ENCODE results near the gene ABCB8. TPM values are rescaled to one million over a fixed set of nuclear protein-coding genes. Genes with fewer than 3 reads are reported as not detected.

The ABCB8 gene
- total RNA-seq, 4 donors from 2014 or later: 13.2 to 33.0 (median 18.8) TPM

DNA sequence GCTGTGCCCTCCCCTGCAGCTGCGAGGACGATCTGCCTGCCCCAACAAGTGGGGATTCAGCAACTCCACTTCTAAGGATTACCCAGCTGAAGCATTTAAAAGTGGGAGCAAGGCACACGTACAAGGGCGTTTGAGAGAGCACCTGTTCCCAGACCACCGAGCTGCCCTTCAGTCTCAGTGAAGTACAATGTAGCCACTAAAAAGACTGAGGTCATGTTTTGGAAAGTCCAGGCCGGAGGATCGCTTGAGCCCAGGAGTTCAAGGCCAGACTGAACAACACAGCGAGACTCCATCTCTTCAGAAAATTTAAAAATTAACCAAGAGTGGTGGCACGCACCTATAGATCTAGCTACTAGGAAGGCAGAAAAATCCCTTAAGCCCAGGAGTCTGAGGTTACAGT, 22.7 kb upstream of the ABCB8 start:
- ATAC-seq: no peak
- Histone ChIP-seq H3K4me3 (no peak overlapping the region), H3K27ac (no peak overlapping the region), H3K4me1 (peaks cover 0 to 37% (median 0%) of the 10 kb centered on the region in 3 donors), H3K36me3 (no peaks in the 10 kb centered on the region), H3K9me3 (no peaks in the 10 kb centered on the region), H3K27me3 (peaks cover 31% of the 10 kb centered on the region)
- no peak for TF ChIP-seq EP300 (IDR thresholded peaks at IDR 0.05)
- 78% methylated on average over 7 of the region's 9 CpGs; no CpG with 5 or more reads in 1 of the 2 donors for WGBS, 2 donors (ENCODE audit: low coverage in 1 of 2)

DNA sequence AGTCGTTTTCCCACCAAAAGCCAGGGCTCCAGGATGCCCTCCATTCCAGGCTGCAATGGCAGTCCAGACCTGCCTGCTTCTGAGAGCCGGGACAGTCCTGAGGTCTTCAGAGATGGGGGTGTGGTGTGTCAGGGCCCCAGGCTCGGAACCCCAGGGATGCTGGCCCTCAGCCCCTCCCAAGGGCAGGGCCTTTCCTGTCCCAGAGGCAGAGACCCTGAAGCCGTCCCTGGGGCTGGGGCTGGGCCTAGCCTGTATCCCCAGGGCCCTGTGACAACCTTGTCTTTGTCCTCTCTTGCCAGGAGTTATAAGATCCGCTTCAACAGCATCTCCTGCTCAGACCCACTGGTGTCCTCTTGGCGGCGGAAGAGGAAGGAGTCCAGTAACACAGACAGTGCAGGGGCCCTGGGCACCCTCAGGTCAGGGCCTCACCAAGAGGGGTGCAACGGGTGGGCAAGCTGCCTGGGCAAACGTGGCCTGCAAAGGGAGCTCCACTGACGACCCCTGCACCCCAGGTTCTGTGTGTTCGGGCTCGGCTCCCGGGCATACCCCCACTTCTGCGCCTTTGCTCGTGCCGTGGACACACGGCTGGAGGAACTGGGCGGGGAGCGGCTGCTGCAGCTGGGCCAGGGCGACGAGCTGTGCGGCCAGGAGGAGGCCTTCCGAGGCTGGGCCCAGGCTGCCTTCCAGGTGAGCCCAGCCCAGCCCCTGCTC, 21.5 kb upstream of the ABCB8 start:
- no peak for TF ChIP-seq EP300 (IDR thresholded peaks at IDR 0.05)
- TF ChIP-seq POLR2A (IDR thresholded peaks at IDR 0.05): no peak
- TF ChIP-seq, protein P1, sequence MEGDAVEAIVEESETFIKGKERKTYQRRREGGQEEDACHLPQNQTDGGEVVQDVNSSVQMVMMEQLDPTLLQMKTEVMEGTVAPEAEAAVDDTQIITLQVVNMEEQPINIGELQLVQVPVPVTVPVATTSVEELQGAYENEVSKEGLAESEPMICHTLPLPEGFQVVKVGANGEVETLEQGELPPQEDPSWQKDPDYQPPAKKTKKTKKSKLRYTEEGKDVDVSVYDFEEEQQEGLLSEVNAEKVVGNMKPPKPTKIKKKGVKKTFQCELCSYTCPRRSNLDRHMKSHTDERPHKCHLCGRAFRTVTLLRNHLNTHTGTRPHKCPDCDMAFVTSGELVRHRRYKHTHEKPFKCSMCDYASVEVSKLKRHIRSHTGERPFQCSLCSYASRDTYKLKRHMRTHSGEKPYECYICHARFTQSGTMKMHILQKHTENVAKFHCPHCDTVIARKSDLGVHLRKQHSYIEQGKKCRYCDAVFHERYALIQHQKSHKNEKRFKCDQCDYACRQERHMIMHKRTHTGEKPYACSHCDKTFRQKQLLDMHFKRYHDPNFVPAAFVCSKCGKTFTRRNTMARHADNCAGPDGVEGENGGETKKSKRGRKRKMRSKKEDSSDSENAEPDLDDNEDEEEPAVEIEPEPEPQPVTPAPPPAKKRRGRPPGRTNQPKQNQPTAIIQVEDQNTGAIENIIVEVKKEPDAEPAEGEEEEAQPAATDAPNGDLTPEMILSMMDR (IDR thresholded peaks at IDR 0.05): no peak
- no peak for TF ChIP-seq POLR2AphosphoS5 (IDR thresholded peaks at IDR 0.05)
- H3K36me3 ChIP-seq: no peaks in the 10 kb centered on the region
- 71% methylated on average over 1 of the region's 23 CpGs; no CpG with 5 or more reads in 1 of the 2 donors for WGBS, 2 donors (ENCODE audit: low coverage in 1 of 2)
- peak overlapping the region in 1 of 4 donors; percentile 26 for H3K27ac ChIP-seq
- H3K9me3 ChIP-seq: no peaks in the 10 kb centered on the region
- peaks cover 0 to 38% (median 0%) of the 10 kb centered on the region in 3 donors for H3K4me1 ChIP-seq
- no peak for ATAC-seq
- H3K4me3 ChIP-seq: no peak overlapping the region
- peaks cover 41% of the 10 kb centered on the region for H3K27me3 ChIP-seq

DNA sequence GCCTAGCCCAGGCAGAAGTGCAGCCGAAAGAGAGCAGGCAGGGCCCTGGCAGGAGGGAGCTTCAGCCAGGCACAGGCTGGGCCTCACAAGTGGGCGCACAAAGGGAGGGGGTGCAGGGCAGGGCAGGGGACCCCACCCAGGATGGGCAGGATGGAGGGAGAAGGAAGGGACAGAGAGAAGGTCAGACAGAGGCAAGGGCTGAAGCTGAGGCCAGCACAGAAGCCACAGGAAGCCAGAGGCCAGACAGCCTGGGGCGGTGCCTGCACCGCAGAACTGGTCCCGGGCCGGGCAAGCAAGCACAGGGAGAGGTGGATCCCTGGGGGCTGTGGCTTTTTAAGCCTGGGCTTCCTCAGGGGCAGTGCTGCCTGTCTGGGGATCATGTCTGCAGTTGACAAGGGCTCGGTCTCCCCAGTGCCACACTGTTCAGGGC, 20.8 kb upstream of the ABCB8 start:
- no peak for TF ChIP-seq POLR2AphosphoS5 (IDR thresholded peaks at IDR 0.05)
- TF ChIP-seq POLR2A (IDR thresholded peaks at IDR 0.05): no peak
- Histone ChIP-seq H3K27ac (peak overlapping the region in 1 of 4 donors; percentile 26), H3K27me3 (peaks cover 46% of the 10 kb centered on the region), H3K4me1 (peaks cover 0 to 38% (median 0%) of the 10 kb centered on the region in 3 donors), H3K4me3 (no peak overlapping the region), H3K36me3 (no peaks in the 10 kb centered on the region), H3K9me3 (no peaks in the 10 kb centered on the region)
- ATAC-seq: peak; percentile 34
- WGBS, 2 donors (ENCODE audit: low coverage in 1 of 2): 56 to 59% methylated on average over 5 to 6 of the region's 7 CpGs

DNA sequence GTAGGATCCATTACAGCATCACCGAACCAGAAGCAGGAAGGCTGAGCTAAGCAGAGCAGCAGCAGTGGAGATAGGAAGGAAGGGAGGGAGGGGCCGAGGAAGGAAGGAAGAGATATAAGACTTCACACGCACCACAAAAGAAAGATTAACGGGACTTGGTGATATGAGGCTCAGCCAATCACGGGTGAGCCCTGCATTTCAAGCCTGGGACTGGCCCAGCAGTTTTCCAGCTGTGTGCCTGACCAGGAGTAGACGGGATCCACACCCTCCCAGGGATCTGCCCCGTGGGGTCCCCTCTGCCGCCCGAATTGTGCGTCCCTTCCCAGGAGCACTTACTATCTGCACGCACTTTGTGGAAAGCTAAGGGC, 20.1 kb upstream of the ABCB8 start:
- ATAC-seq: no peak
- H3K27ac ChIP-seq: peak overlapping the region in 1 of 4 donors; percentile 18
- no peak for TF ChIP-seq POLR2AphosphoS5 (IDR thresholded peaks at IDR 0.05)
- TF ChIP-seq EP300 (IDR thresholded peaks at IDR 0.05): no peak
- no peak for TF ChIP-seq POLR2A (IDR thresholded peaks at IDR 0.05)
- TF ChIP-seq, protein P1 (IDR thresholded peaks at IDR 0.05): no peak
- peaks cover 52% of the 10 kb centered on the region for H3K27me3 ChIP-seq
- WGBS, 2 donors (ENCODE audit: low coverage in 1 of 2): 40 to 52% methylated on average over 5 to 9 of the region's 11 CpGs
- H3K4me3 ChIP-seq: peak overlapping the region in 1 of 2 donors; percentile 14
- no peaks in the 10 kb centered on the region for H3K36me3 ChIP-seq
- no peaks in the 10 kb centered on the region for H3K9me3 ChIP-seq
- peaks cover 0 to 43% (median 4%) of the 10 kb centered on the region in 3 donors for H3K4me1 ChIP-seq

DNA sequence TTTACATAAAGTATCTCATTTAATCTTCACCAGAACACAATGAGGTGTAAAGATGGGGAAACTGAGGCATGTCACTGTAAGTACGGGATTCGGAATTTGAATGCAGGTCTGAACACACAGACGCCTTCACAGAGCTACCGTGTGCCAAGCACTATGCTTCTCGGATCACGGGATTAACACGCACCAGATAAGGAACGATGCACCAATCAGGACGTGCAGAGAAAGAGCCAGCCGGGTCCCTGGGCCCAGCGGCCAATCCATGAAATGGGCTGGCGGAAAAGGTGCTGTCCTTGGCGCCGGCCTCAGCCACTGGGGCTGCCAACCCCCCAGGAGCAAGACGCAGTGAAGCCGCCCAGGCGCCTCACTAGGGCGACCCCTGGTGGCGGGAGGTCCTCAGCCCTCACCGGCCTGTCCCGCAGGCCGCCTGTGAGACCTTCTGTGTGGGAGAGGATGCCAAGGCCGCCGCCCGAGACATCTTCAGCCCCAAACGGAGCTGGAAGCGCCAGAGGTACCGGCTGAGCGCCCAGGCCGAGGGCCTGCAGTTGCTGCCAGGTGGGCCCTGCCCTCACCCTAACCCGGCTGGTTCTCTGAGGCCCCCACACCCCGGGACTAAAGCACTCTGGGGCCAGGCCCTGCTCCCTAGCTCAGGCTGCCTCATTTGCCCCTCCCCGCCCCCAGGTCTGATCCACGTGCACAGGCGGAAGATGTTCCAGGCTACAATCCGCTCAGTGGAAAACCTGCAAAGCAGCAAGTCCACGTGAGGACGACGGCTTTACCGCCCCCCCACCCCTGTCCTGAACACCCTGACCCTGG, 19.5 kb upstream of the ABCB8 start:
- no peaks in the 10 kb centered on the region for H3K9me3 ChIP-seq
- peak overlapping the region in 1 of 2 donors; percentile 14 for H3K4me3 ChIP-seq
- WGBS, 2 donors (ENCODE audit: low coverage in 1 of 2): 57 to 61% methylated on average over 6 to 14 of the region's 40 CpGs
- H3K4me1 ChIP-seq: peaks cover 0 to 49% (median 10%) of the 10 kb centered on the region in 3 donors
- ATAC-seq: peak; percentile 49
- TF ChIP-seq, protein P1 (IDR thresholded peaks at IDR 0.05): peak in 3 of 4 experiments; percentile 55 to 81 (median 55)
- TF ChIP-seq EP300 (IDR thresholded peaks at IDR 0.05): no peak
- H3K27ac ChIP-seq: peak overlapping the region in 1 of 4 donors; percentile 18
- peaks cover 58% of the 10 kb centered on the region for H3K27me3 ChIP-seq
- H3K36me3 ChIP-seq: no peaks in the 10 kb centered on the region
